ENCODE results near the gene STXBP6.

Gene STXBP6

DNA sequence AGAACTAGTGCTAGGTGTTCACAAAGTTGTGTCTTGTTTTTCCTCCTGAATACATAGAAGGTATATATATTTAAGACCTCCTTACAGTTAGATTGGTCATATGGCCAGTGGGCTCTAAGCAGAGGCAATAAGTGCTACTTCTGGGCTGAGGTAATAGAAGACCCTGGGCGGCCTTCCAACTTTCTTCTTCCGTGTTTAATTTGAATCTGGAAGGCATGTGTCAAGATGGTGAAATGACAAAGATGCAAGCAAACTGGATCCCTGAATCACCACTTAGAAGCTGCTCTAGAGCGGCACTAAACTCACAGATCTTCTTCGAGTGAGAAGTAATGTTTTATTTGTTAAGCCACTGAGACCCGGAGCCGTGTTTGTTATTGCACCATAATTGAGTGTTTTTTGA is 215.0 kb downstream of the STXBP6 start:
- H3K27ac ChIP-seq (ENCODE audit: low read depth, low read length) = no peak overlapping the region
- H3K56ac ChIP-seq (ENCODE audit: low read length) = no peak overlapping the region
- H2BK5ac ChIP-seq (ENCODE audit: low read length) = no peak overlapping the region
- WGBS (ENCODE audit: extremely low coverage, insufficient coverage, low lambda C conversion rate) = no CpG with 5 or more reads among the region's 6 CpGs
- no peak for DNase-seq
- no peak overlapping the region for H3K4ac ChIP-seq (ENCODE audit: low read depth, low read length)
- no peak overlapping the region for H2AK5ac ChIP-seq (ENCODE audit: low read length)
- H3K79me2 ChIP-seq (ENCODE audit: control insufficient read depth, insufficient read depth, low read length) = no peaks in the 10 kb centered on the region
- H3K79me1 ChIP-seq (ENCODE audit: low read length) = no peaks in the 10 kb centered on the region
- no peak overlapping the region for H4K5ac ChIP-seq (ENCODE audit: low read length)
- no peak overlapping the region for H3K4me3 ChIP-seq (ENCODE audit: low read length)
- no peak overlapping the region for H3K4me2 ChIP-seq (ENCODE audit: low read length)
- no peak overlapping the region for H4K8ac ChIP-seq (ENCODE audit: low read depth, low read length)
- H3K36me3 ChIP-seq (ENCODE audit: control insufficient read depth, insufficient read depth, low read length) = no peaks in the 10 kb centered on the region
- no peak overlapping the region for H2BK120ac ChIP-seq (ENCODE audit: low read depth, low read length)
- H3K23ac ChIP-seq (ENCODE audit: low read length) = no peak overlapping the region
- no peaks in the 10 kb centered on the region for H3K4me1 ChIP-seq (ENCODE audit: control insufficient read depth, low read depth, low read length)
- no peak overlapping the region for H2BK15ac ChIP-seq (replicated peaks; ENCODE audit: low read depth)
- no peak overlapping the region for H3K18ac ChIP-seq (ENCODE audit: low read length)
- H3K9ac ChIP-seq (ENCODE audit: low read length) = no peak overlapping the region
- no peaks in the 10 kb centered on the region for H3K27me3 ChIP-seq (ENCODE audit: insufficient read depth, low read length, poor library complexity)

GRCh38 chr14:24833385-24833784 is 216.6 kb downstream of the STXBP6 start:
- no peak overlapping the region for H2AK5ac ChIP-seq (ENCODE audit: low read length)

DNA sequence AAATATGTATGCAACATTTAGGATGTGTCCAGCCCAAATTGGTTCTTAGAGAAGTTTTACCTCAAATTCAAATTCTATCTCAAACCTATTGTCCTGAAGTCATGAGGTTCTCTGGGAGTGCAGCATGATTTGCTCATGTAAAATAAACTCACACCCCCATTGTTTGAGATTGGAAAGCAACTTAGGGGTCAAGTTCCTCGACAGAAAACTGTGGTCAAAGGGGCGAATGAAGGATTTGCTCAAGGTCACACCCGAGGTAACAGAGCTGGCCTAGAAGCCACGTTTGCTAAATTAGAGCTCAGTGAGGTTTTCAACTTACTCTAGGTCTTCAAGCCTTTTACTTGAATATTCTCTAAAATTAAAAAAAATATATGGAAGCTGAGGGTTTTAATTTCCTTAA is 218.3 kb downstream of the STXBP6 start:
- H3K27ac ChIP-seq (ENCODE audit: low read depth, low read length) = no peak overlapping the region
- no peak overlapping the region for H2BK5ac ChIP-seq (ENCODE audit: low read length)
- H2BK120ac ChIP-seq (ENCODE audit: low read depth, low read length) = no peak overlapping the region
- H4K8ac ChIP-seq (ENCODE audit: low read depth, low read length) = no peak overlapping the region
- no peak overlapping the region for H2AK5ac ChIP-seq (ENCODE audit: low read length)
- no peaks in the 10 kb centered on the region for H3K79me1 ChIP-seq (ENCODE audit: low read length)
- WGBS (ENCODE audit: extremely low coverage, insufficient coverage, low lambda C conversion rate) = no CpG with 5 or more reads among the region's 4 CpGs
- H3K4ac ChIP-seq (ENCODE audit: low read depth, low read length) = no peak overlapping the region
- no peak overlapping the region for H2BK15ac ChIP-seq (replicated peaks; ENCODE audit: low read depth)
- H3K18ac ChIP-seq (ENCODE audit: low read length) = no peak overlapping the region
- H3K27me3 ChIP-seq (ENCODE audit: insufficient read depth, low read length, poor library complexity) = no peaks in the 10 kb centered on the region
- no peaks in the 10 kb centered on the region for H3K79me2 ChIP-seq (ENCODE audit: control insufficient read depth, insufficient read depth, low read length)
- H3K9ac ChIP-seq (ENCODE audit: low read length) = no peak overlapping the region
- no peak overlapping the region for H3K56ac ChIP-seq (ENCODE audit: low read length)
- no peaks in the 10 kb centered on the region for H3K36me3 ChIP-seq (ENCODE audit: control insufficient read depth, insufficient read depth, low read length)
- H3K23ac ChIP-seq (ENCODE audit: low read length) = no peak overlapping the region
- no peaks in the 10 kb centered on the region for H3K4me1 ChIP-seq (ENCODE audit: control insufficient read depth, low read depth, low read length)
- DNase-seq = no peak
- H4K5ac ChIP-seq (ENCODE audit: low read length) = no peak overlapping the region
- no peak overlapping the region for H3K4me2 ChIP-seq (ENCODE audit: low read length)
- no peak overlapping the region for H3K4me3 ChIP-seq (ENCODE audit: low read length)

More at GRCh38 chr14:24833385-24833784, 216.6 kb downstream of the STXBP6 start:
- no peaks in the 10 kb centered on the region for H3K4me1 ChIP-seq (ENCODE audit: control insufficient read depth, low read depth, low read length)
- no peak overlapping the region for H3K4me3 ChIP-seq (ENCODE audit: low read length)
- no peak overlapping the region for H3K18ac ChIP-seq (ENCODE audit: low read length)
- no peak overlapping the region for H3K27ac ChIP-seq (ENCODE audit: low read depth, low read length)
- no peak overlapping the region for H3K56ac ChIP-seq (ENCODE audit: low read length)
- H4K8ac ChIP-seq (ENCODE audit: low read depth, low read length) = no peak overlapping the region
- H4K5ac ChIP-seq (ENCODE audit: low read length) = no peak overlapping the region
- no peak for DNase-seq
- no peak overlapping the region for H2BK120ac ChIP-seq (ENCODE audit: low read depth, low read length)
- H3K23ac ChIP-seq (ENCODE audit: low read length) = no peak overlapping the region
- H2BK15ac ChIP-seq (replicated peaks; ENCODE audit: low read depth) = no peak overlapping the region
- H3K27me3 ChIP-seq (ENCODE audit: insufficient read depth, low read length, poor library complexity) = no peaks in the 10 kb centered on the region
- H3K4ac ChIP-seq (ENCODE audit: low read depth, low read length) = no peak overlapping the region
- no peaks in the 10 kb centered on the region for H3K79me1 ChIP-seq (ENCODE audit: low read length)
- no peaks in the 10 kb centered on the region for H3K79me2 ChIP-seq (ENCODE audit: control insufficient read depth, insufficient read depth, low read length)
- no peak overlapping the region for H3K4me2 ChIP-seq (ENCODE audit: low read length)
- no peak overlapping the region for H3K9ac ChIP-seq (ENCODE audit: low read length)
- no peaks in the 10 kb centered on the region for H3K36me3 ChIP-seq (ENCODE audit: control insufficient read depth, insufficient read depth, low read length)
- no peak overlapping the region for H2BK5ac ChIP-seq (ENCODE audit: low read length)
- WGBS (ENCODE audit: extremely low coverage, insufficient coverage, low lambda C conversion rate) = no CpG with 5 or more reads among the region's 1 CpG

DNA sequence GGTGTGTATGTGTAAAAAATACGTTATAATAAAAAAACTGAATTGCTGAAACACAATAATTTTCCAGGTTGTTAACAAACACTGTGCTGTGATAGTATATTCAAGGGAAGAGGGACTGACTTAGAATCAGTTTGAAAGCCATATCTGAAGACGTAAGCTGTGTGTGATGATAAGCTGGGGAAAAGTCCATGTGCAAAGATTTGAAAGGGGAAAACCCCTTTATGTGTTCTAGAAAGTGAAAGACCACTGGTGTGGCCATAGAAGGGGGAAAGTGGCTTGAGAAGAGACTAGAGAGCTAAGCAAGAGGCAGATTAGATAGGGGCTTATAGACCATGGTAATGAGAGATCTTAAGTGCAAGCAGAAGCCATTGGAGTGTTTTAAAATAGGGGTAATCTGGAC is 220.1 kb downstream of the STXBP6 start:
- Histone ChIP-seq H3K56ac (ENCODE audit: low read length) (no peak overlapping the region), H3K36me3 (ENCODE audit: control insufficient read depth, insufficient read depth, low read length) (no peaks in the 10 kb centered on the region), H3K27ac (ENCODE audit: low read depth, low read length) (no peak overlapping the region), H3K4me3 (ENCODE audit: low read length) (no peak overlapping the region), H3K4me1 (ENCODE audit: control insufficient read depth, low read depth, low read length) (no peaks in the 10 kb centered on the region), H3K18ac (ENCODE audit: low read length) (no peak overlapping the region), H2BK15ac (replicated peaks; ENCODE audit: low read depth) (no peak overlapping the region), H2BK5ac (ENCODE audit: low read length) (no peak overlapping the region), H3K79me1 (ENCODE audit: low read length) (no peaks in the 10 kb centered on the region), H3K4me2 (ENCODE audit: low read length) (no peak overlapping the region), H2BK120ac (ENCODE audit: low read depth, low read length) (no peak overlapping the region), H2AK5ac (ENCODE audit: low read length) (no peak overlapping the region), H3K27me3 (ENCODE audit: insufficient read depth, low read length, poor library complexity) (no peaks in the 10 kb centered on the region), H3K4ac (ENCODE audit: low read depth, low read length) (no peak overlapping the region), H3K79me2 (ENCODE audit: control insufficient read depth, insufficient read depth, low read length) (no peaks in the 10 kb centered on the region), H4K8ac (ENCODE audit: low read depth, low read length) (no peak overlapping the region), H3K23ac (ENCODE audit: low read length) (no peak overlapping the region), H4K5ac (ENCODE audit: low read length) (no peak overlapping the region), H3K9ac (ENCODE audit: low read length) (no peak overlapping the region)
- no peak for DNase-seq
- WGBS (ENCODE audit: extremely low coverage, insufficient coverage, low lambda C conversion rate) = 100% methylated on average over 1 of the region's 2 CpGs

DNA sequence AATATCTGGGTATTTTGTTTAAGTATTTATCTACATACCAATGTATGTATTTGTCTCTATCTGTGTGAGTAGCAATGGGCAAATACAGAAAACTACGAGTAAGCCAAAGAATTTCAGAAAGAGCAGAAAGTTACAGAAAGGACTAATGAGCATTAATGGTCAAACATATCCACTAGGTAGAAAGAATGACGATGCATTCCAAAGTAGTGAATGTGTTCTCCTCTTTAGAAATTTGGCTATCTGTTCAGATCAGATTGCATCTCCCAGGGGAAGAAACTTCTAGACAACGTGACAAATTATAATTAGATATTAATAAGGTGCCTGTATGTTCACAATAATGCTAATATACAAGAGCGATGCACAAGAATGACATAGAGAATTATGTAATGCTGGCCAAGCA is 221.5 kb downstream of the STXBP6 start:
- no peak overlapping the region for H3K9ac ChIP-seq (ENCODE audit: low read length)
- no peak overlapping the region for H3K56ac ChIP-seq (ENCODE audit: low read length)
- no peak overlapping the region for H3K23ac ChIP-seq (ENCODE audit: low read length)
- no peak overlapping the region for H4K8ac ChIP-seq (ENCODE audit: low read depth, low read length)
- no peaks in the 10 kb centered on the region for H3K36me3 ChIP-seq (ENCODE audit: control insufficient read depth, insufficient read depth, low read length)
- no peak overlapping the region for H3K27ac ChIP-seq (ENCODE audit: low read depth, low read length)
- H4K5ac ChIP-seq (ENCODE audit: low read length) = no peak overlapping the region
- H2BK120ac ChIP-seq (ENCODE audit: low read depth, low read length) = no peak overlapping the region
- no peaks in the 10 kb centered on the region for H3K27me3 ChIP-seq (ENCODE audit: insufficient read depth, low read length, poor library complexity)
- H3K4me2 ChIP-seq (ENCODE audit: low read length) = no peak overlapping the region
- no peak overlapping the region for H3K18ac ChIP-seq (ENCODE audit: low read length)
- no peak overlapping the region for H3K4ac ChIP-seq (ENCODE audit: low read depth, low read length)
- no peak overlapping the region for H2BK15ac ChIP-seq (replicated peaks; ENCODE audit: low read depth)
- H2AK5ac ChIP-seq (ENCODE audit: low read length) = no peak overlapping the region
- no peak overlapping the region for H3K4me3 ChIP-seq (ENCODE audit: low read length)
- no peaks in the 10 kb centered on the region for H3K4me1 ChIP-seq (ENCODE audit: control insufficient read depth, low read depth, low read length)
- no peaks in the 10 kb centered on the region for H3K79me2 ChIP-seq (ENCODE audit: control insufficient read depth, insufficient read depth, low read length)
- DNase-seq = no peak
- H2BK5ac ChIP-seq (ENCODE audit: low read length) = no peak overlapping the region
- H3K79me1 ChIP-seq (ENCODE audit: low read length) = no peaks in the 10 kb centered on the region
- WGBS (ENCODE audit: extremely low coverage, insufficient coverage, low lambda C conversion rate) = no CpG with 5 or more reads among the region's 4 CpGs

DNA sequence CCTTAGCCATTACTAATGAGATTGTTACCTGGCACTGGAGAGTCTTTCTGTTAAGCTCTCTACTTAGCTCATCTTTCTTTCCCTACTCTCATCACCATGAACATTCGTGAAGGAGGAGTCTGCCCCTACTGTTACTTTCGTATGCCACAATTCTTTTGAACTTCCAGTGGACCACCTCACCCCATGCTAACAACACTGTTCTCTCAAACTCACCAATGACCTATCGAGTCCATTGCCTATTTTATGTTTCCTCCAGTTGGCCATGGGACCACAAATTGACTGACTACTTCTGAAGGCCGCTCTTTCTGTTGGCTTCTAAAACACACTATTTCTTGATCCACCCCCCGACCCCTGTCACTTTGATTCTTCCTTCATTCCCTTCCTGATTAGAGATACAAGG is 223.6 kb downstream of the STXBP6 start:
- H2BK5ac ChIP-seq (ENCODE audit: low read length) = no peak overlapping the region
- H4K8ac ChIP-seq (ENCODE audit: low read depth, low read length) = no peak overlapping the region
- H3K4me2 ChIP-seq (ENCODE audit: low read length) = no peak overlapping the region
- no peak overlapping the region for H2AK5ac ChIP-seq (ENCODE audit: low read length)
- no peak overlapping the region for H2BK15ac ChIP-seq (replicated peaks; ENCODE audit: low read depth)
- H3K18ac ChIP-seq (ENCODE audit: low read length) = no peak overlapping the region
- no peak overlapping the region for H3K9ac ChIP-seq (ENCODE audit: low read length)
- H3K4ac ChIP-seq (ENCODE audit: low read depth, low read length) = no peak overlapping the region
- no peak overlapping the region for H3K56ac ChIP-seq (ENCODE audit: low read length)
- no peaks in the 10 kb centered on the region for H3K79me1 ChIP-seq (ENCODE audit: low read length)
- WGBS (ENCODE audit: extremely low coverage, insufficient coverage, low lambda C conversion rate) = no CpG with 5 or more reads among the region's 5 CpGs
- H3K36me3 ChIP-seq (ENCODE audit: control insufficient read depth, insufficient read depth, low read length) = no peaks in the 10 kb centered on the region
- no peak overlapping the region for H4K5ac ChIP-seq (ENCODE audit: low read length)
- no peaks in the 10 kb centered on the region for H3K27me3 ChIP-seq (ENCODE audit: insufficient read depth, low read length, poor library complexity)
- no peak overlapping the region for H2BK120ac ChIP-seq (ENCODE audit: low read depth, low read length)
- H3K79me2 ChIP-seq (ENCODE audit: control insufficient read depth, insufficient read depth, low read length) = no peaks in the 10 kb centered on the region
- no peak for DNase-seq
- no peaks in the 10 kb centered on the region for H3K4me1 ChIP-seq (ENCODE audit: control insufficient read depth, low read depth, low read length)
- H3K27ac ChIP-seq (ENCODE audit: low read depth, low read length) = no peak overlapping the region
- no peak overlapping the region for H3K4me3 ChIP-seq (ENCODE audit: low read length)
- no peak overlapping the region for H3K23ac ChIP-seq (ENCODE audit: low read length)

Data from mesendoderm (in vitro differentiated cells).